Aorta (tissue), 5 donors: ENCODE measurements around the gene ULK4. TPM values are rescaled to one million over a fixed set of nuclear protein-coding genes. Genes with fewer than 3 reads are reported as not detected.

Experiments
- ATAC-seq: fragments of 200-7000 bp; cut with Tn5 transposase; one replicate; pipeline ENCODE4 v1.9.1; 2022; ENCODE audit warnings: moderate library complexity; ENCODE audit not compliant: low FRiP score
- DNase-seq, 2 donors: peaks; one replicate each; pipeline ENCODE4 v3.0.0-alpha.2; 2020
- H3K27ac ChIP-seq, 2 donors: one replicate each; pipeline ENCODE4 v1.5.1; 2013; ENCODE audit warnings: low read length in 2 of 2, mild to moderate bottlenecking in 2 of 2, moderate library complexity in 2 of 2, control low read depth in 1 of 2, inconsistent platforms in 1 of 2, low read depth in 1 of 2
- H3K27me3 ChIP-seq, 2 donors: one replicate each; pipeline ENCODE4 v1.6.1; 2013; ENCODE audit warnings: control low read depth in 1 of 2, low read length in 1 of 2, mild to moderate bottlenecking in 1 of 2, moderate library complexity in 1 of 2; ENCODE audit not compliant: insufficient read depth in 2 of 2, control insufficient read depth in 1 of 2
- H3K36me3 ChIP-seq, 2 donors: one replicate each; pipeline ENCODE4 v1.6.1; 2013; ENCODE audit warnings: control low read depth in 1 of 2, low read length in 1 of 2, mild to moderate bottlenecking in 1 of 2; ENCODE audit not compliant: insufficient read depth in 2 of 2, control insufficient read depth in 1 of 2
- H3K4me1 ChIP-seq, 2 donors: one replicate each; pipeline ENCODE4 v1.6.1; 2013; ENCODE audit warnings: low read length in 2 of 2, control low read depth in 1 of 2, mild to moderate bottlenecking in 1 of 2, moderate library complexity in 1 of 2; ENCODE audit not compliant: insufficient read depth in 2 of 2, control insufficient read depth in 1 of 2
- H3K4me3 ChIP-seq, 2 donors: one replicate each; pipeline ENCODE4 v1.5.1; 2013; ENCODE audit warnings: low read length in 2 of 2, control low read depth in 1 of 2, mild to moderate bottlenecking in 1 of 2
- H3K9me3 ChIP-seq: one replicate; pipeline ENCODE4 v1.6.1; 2013; ENCODE audit warnings: mild to moderate bottlenecking, low read length; ENCODE audit not compliant: control insufficient read depth
- WGBS, 2 donors: extraction: QIAGEN DNeasy Blood & Tissue Kit; methylation state at CpG; one replicate each; pipeline ENCODE4 v1.1.7; 2013; 5-methylcytosine and 5-hydroxymethylcytosine counted together
- intact Hi-C, 2 donors: fragments of 100-400 bp; cut with DNase I; formaldehyde crosslinking; loops; one replicate each; pipeline versions ENCODE4 v1.14.2 to v1.15.0; 2022
- polyA plus RNA-seq, 2 donors: library from polyadenylated mRNA; stranded (reverse); fragments of 200-250 nt; gene quantifications; one replicate each; pipeline ENCODE4 v1.2.3, GENCODE V29; 2013
- total RNA-seq, 2 donors: library from RNA; stranded (reverse); fragmentation: NEBNext Ultra II Directional; extraction: Animal tissue kit (Norgen Biotek cat#: 25700); gene quantifications; one replicate each; pipeline ENCODE4 v1.2.1, GENCODE V29; 2021
- donor health status: healthy with polysubstance abuse.
- donor health status: Bipolar disorder and iron deficiency.
- donor health status: DM: no; HTN: no; CAD: no.
- donor health status: DM: no; HTN: no; CAD: no.
- donor health status: DM: yes; HTN: yes; CAD: no.

Gene ULK4
- total and polyA plus RNA-seq, 4 donors, result 1.1 to 15.2 (median 7.5) TPM

DNA sequence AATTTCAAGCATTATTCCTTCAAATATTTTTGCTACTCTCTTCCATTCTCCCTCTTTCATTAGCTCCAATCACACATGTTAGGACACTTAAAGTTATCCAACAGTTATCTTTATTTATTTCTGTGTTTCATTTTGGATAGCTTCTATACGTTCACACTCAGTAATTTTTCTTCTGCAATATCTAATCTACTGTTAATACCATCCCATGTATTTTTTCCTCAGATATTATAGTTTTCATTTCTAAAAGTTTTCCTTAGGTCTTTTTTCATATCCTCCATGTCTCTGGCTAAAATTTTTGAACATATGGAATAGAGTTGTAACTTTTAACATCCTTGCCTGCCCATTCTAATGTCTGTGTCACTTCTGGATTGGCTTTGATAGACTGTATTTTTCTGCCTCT lies 689.2 kb downstream of the ULK4 start:
- Histone ChIP-seq H3K4me3 (no peak overlapping the region), H3K27me3 (no peaks in the 10 kb centered on the region), H3K4me1 (no peaks in the 10 kb centered on the region), H3K27ac (no peak overlapping the region), H3K9me3 (no peaks in the 10 kb centered on the region), H3K36me3 (no peaks in the 10 kb centered on the region)
- intact Hi-C loops, result no loop called here
- no peak for DNase-seq
- no peak for ATAC-seq
- 90 to 92% methylated on average over 1 of the region's 1 CpG for WGBS, 2 donors

GRCh38 chr3:41267975-41268640 lies 693.8 kb downstream of the ULK4 start:
- 92 to 94% methylated on average over 8 of the region's 8 CpGs for WGBS, 2 donors
- intact Hi-C loops, result no loop called here
- H3K9me3 ChIP-seq, result no peaks in the 10 kb centered on the region
- H3K27ac ChIP-seq, result no peak overlapping the region
- no peaks in the 10 kb centered on the region for H3K36me3 ChIP-seq
- H3K27me3 ChIP-seq, result no peaks in the 10 kb centered on the region
- no peak overlapping the region for H3K4me3 ChIP-seq
- H3K4me1 ChIP-seq, result no peaks in the 10 kb centered on the region
- DNase-seq (no peak), ATAC-seq (no peak)

DNA sequence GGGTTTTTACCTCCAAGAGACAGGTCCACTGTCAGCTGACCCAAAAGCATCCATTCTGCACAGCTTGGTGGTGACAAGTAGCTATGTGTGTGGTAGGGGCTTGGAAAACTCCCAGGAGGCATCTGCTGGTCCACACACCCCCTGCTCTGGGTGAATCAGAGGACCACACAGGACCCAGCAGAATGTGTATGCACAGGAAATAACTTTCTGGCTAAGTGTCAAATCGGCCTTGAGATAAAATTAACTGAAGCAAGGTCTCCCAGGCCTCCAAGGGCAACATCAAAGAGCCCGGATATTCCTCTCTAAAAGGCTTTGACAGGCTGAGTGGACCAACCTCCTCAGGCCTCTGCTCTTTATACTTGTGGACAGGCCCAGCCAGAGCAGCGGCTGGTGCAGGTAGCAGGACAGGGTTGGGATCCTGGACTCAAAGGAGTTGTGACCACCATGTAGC lies 696.1 kb downstream of the ULK4 start:
- ATAC-seq, result no peak
- intact Hi-C loops, result no loop called here
- H3K27me3 ChIP-seq, result no peaks in the 10 kb centered on the region
- H3K9me3 ChIP-seq, result no peaks in the 10 kb centered on the region
- H3K36me3 ChIP-seq, result no peaks in the 10 kb centered on the region
- 53 to 54% methylated on average over 3 of the region's 3 CpGs for whole genome bisulfite sequencing, 2 donors
- no peak overlapping the region for H3K4me3 ChIP-seq
- no peaks in the 10 kb centered on the region for H3K4me1 ChIP-seq
- H3K27ac ChIP-seq, result no peak overlapping the region
- DNase-seq, result no peak

DNA sequence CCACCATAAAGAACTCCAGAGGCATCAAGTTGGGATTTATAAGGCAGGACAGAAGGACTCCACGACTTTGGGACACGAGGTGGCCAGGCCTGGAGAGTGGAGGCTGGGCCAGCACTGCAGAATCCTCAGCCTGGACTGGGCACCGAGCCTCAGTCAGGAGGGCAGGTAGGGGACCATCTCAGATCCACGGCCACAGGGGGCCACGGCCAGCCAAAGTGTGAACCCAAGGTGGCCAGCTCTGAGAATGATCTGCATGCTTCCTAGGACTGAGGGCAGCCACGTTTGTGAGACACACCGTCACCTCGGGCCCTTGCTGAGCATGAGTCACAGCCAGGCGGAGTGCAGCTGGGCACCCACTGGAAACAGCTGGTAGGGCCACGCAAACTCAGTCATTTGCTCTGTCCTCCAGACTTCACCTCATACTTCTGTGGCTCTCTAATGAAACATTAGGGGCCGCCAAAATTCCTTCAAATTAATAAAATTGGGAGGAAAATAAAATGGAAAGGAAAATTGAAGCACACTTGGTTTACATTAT lies 696.8 kb downstream of the ULK4 start:
- intact Hi-C loops, result no loop called here
- no peaks in the 10 kb centered on the region for H3K27me3 ChIP-seq
- WGBS, 2 donors, result 90 to 92% methylated on average over 11 of the region's 11 CpGs
- DNase-seq, result no peak
- ATAC-seq, result no peak
- no peak overlapping the region for H3K27ac ChIP-seq
- no peaks in the 10 kb centered on the region for H3K4me1 ChIP-seq
- no peaks in the 10 kb centered on the region for H3K36me3 ChIP-seq
- no peaks in the 10 kb centered on the region for H3K9me3 ChIP-seq
- H3K4me3 ChIP-seq, result no peak overlapping the region

DNA sequence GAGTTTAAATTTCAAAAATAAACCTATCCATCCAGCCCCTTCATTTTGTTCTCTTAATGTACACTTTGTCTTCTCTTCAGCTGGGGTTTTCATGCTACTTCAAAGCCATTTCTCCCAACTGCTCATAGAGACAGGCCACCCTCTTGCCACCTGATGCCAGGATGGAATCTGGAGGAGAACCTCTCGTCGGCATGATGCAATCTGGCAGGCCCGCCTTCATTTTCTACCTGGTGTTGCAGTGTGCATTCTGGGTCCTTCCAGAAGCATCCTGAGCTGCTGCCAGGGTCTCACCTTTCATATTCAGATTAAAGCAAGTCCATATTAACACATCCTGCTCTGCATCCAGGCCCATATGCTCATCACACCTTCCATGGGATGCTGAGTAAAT lies 701.8 kb downstream of the ULK4 start:
- Histone ChIP-seq H3K27me3 (no peaks in the 10 kb centered on the region), H3K9me3 (no peaks in the 10 kb centered on the region), H3K36me3 (no peaks in the 10 kb centered on the region), H3K4me3 (no peak overlapping the region), H3K4me1 (no peaks in the 10 kb centered on the region), H3K27ac (no peak overlapping the region)
- ATAC-seq, result no peak
- intact Hi-C loops, result no loop called here
- 96% methylated on average over 3 of the region's 3 CpGs for WGBS, 2 donors
- DNase-seq, result no peak

GRCh38 chr3:41259449-41260062 lies 702.3 kb downstream of the ULK4 start:
- Histone ChIP-seq H3K27ac (no peak overlapping the region), H3K36me3 (no peaks in the 10 kb centered on the region), H3K4me3 (no peak overlapping the region), H3K9me3 (no peaks in the 10 kb centered on the region), H3K27me3 (no peaks in the 10 kb centered on the region), H3K4me1 (no peaks in the 10 kb centered on the region)
- WGBS, 2 donors, result 79% methylated on average over 1 of the region's 1 CpG
- ATAC-seq, result no peak
- intact Hi-C loops, result no loop called here
- DNase-seq, result no peak

DNA sequence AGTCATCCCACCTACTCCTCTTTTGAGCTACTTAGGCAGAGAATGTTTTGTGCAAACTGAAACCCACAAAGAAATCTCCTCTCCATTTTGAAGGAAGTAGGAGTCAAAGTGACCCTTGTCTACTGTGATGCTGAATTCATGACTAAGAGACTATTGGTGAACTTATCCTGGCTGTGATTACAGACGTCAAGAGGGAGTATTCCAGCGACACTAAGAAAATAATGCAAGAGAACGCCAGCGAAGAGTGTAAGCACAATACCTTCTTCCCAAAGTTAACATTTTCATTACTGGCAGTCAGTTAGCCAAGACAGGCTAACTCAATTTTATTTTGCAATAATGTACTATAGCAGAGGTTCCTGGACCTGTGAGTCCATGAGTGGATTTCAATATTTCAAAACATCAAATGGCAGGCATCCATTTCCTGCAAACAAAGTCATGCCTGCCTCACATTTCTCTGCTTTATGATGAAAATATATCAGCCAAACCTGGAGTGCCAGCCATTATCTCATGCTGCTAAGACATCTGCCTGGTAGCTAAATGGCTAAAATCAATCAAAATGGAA lies 703.6 kb downstream of the ULK4 start:
- no peaks in the 10 kb centered on the region for H3K27me3 ChIP-seq
- ATAC-seq, result no peak
- no peak overlapping the region for H3K27ac ChIP-seq
- no peaks in the 10 kb centered on the region for H3K4me1 ChIP-seq
- intact Hi-C loops, result no loop called here
- no peak overlapping the region for H3K4me3 ChIP-seq
- 62 to 69% methylated on average over 4 of the region's 4 CpGs for WGBS, 2 donors
- no peaks in the 10 kb centered on the region for H3K36me3 ChIP-seq
- no peak for DNase-seq
- H3K9me3 ChIP-seq, result no peaks in the 10 kb centered on the region

GRCh38 chr3:41251593-41251992 lies 710.3 kb downstream of the ULK4 start:
- no peaks in the 10 kb centered on the region for H3K27me3 ChIP-seq
- H3K36me3 ChIP-seq, result no peaks in the 10 kb centered on the region
- H3K4me3 ChIP-seq, result no peak overlapping the region
- H3K27ac ChIP-seq, result no peak overlapping the region
- no peak for DNase-seq
- 96 to 97% methylated on average over 1 of the region's 1 CpG for WGBS, 2 donors
- intact Hi-C loops, result no loop called here
- no peak for ATAC-seq
- no peaks in the 10 kb centered on the region for H3K9me3 ChIP-seq
- H3K4me1 ChIP-seq, result no peaks in the 10 kb centered on the region

DNA sequence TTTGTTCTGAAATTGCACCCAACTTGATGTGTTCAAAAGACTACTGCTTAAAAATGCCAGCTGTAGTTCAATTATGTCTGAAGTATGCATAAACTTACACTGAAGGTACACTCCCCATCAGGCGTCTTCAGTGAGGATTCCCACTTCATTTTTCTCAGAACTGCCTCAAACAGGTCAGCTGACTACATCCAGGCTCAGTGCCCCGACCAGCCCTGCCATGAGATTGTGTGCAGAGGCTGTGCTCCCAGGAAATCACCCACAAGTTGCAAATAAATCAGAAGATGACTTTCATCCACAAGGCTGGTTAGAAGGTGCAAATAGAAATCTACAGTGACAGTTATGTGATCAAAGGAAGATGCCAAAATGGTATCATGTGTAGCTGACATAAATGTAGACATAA lies 711.1 kb downstream of the ULK4 start:
- WGBS, 2 donors, result 83 to 87% methylated on average over 2 of the region's 2 CpGs
- Histone ChIP-seq H3K4me3 (no peak overlapping the region), H3K4me1 (no peaks in the 10 kb centered on the region), H3K9me3 (no peaks in the 10 kb centered on the region), H3K27me3 (no peaks in the 10 kb centered on the region), H3K36me3 (no peaks in the 10 kb centered on the region), H3K27ac (no peak overlapping the region)
- ATAC-seq (no peak), DNase-seq (no peak)
- intact Hi-C loops, result no loop called here
